Camera-type eye (tissue), 1 donor: ENCODE data around the gene KLK5. TPM values are rescaled to one million over a fixed set of nuclear protein-coding genes. Genes with fewer than 3 reads are reported as not detected.

ENCODE experiments used
- total RNA-seq: library from RNA; depleted of rRNA; stranded (reverse); fragments of >200 nt; gene quantifications from one replicate; pipeline ENCODE4 v1.2.3, GENCODE V29; 2014

KLK5 gene, protein sequence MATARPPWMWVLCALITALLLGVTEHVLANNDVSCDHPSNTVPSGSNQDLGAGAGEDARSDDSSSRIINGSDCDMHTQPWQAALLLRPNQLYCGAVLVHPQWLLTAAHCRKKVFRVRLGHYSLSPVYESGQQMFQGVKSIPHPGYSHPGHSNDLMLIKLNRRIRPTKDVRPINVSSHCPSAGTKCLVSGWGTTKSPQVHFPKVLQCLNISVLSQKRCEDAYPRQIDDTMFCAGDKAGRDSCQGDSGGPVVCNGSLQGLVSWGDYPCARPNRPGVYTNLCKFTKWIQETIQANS
- total RNA-seq, result 0.66 TPM

DNA sequence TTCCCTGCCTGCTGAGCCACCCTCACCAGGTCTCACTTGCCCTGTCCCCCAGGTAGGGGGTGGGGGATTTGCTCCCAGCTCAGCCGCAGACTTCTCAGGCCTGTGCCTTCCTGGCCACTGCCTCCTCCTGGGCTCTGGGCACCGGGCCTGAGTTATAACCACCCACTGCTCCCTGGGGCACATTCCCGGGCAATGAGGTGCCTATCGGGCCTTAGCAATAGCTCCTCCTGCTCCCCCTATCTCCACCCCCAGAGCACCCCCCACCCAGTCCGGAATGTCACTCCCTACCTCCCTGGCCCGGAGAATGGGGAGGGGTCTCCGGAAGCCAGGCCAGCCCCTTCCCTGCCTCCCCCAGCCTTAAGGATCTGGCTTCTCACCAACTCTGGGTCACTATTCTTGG is at the start of gene KLK5:
TSS of gene KLK5 (minus strand) at position 129 of the 400 bp plus-strand sequence. CDS start 381 bp downstream, outside the sequence.

DNA sequence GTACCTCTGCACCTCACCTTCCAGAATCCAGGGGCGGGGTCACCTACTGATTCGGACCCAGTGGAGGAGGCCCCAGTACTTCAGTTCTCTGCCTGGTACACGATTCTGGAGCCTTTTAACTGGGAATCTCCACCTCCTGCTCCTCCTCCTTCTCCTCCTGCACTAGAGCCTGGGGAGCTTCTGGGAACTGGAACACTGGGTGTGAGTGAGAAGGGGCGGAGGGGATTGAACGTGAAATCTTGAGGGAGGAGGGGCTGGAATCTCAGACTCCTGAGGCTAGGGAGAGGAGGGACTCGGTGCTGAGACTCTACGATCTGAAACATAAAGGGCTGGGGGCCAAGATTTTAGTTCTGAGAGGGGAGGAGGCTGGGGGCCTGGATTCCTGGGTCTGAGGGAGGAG is 48.7 kb upstream of the KLK5 start, which contains the start of gene KLK8:
TSS of gene KLK8 (minus strand) at position 90 of the 400 bp plus-strand sequence. CDS start 437 bp downstream, outside the sequence.

DNA sequence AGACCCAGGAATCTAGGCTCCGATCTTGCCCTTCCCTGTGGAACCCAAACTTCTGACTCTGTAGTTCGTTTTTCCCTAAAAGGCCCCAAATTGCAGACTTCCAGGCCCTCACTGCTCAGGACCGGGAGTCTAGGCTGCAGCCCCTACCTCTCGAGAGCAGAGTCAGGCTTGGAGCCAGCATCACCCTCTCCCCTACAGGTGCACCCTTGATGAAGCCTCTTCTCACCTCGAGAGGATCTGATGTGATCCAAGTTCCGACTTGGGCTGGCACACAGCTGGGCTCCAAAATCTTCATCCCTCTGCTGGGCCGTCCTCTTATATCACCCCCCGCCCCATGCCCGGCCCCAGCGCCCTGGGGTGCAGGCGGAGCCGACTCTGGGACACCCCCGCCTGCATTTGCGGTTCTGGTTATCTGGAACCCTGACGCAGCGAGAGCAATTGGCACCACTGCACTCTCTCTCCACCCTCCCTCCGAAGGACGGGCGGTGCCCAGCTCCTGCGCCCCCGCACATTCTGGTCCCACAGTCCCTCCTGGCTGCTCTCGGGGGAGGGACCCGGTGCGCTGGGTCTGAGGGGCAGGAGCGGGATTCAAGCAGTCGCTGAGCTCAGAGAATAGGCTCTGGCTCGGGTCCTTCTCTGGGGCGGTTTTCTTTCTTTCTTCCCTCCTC is 30.9 kb upstream of the KLK5 start, which contains the start of gene KLK7:
TSS of gene KLK7 (minus strand) at position 293 of the 668 bp plus-strand sequence. CDS start 1,518 bp downstream, outside the sequence.

DNA sequence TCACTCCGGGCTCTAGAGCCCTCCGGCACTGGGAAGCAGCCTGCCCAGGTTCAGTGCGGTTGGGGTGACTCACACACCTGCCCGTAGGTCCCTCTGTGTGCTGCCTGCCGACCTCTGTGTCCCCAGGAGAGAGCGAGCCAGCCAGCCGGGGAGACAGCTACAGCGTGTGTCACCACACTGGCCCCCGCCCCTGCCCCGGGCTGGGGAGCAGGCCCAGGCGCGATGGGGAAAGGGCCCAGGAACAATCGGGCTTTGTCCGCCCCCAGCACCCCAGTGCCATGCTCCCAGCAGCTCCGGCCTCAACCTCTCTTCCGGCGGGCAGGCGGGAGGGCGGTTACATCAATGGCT is 16.5 kb upstream of the KLK5 start, which contains the start of gene KLK6:
TSS of gene KLK6 (minus strand) at position 179 of the 348 bp plus-strand sequence. CDS start 1,487 bp downstream, outside the sequence.

DNA sequence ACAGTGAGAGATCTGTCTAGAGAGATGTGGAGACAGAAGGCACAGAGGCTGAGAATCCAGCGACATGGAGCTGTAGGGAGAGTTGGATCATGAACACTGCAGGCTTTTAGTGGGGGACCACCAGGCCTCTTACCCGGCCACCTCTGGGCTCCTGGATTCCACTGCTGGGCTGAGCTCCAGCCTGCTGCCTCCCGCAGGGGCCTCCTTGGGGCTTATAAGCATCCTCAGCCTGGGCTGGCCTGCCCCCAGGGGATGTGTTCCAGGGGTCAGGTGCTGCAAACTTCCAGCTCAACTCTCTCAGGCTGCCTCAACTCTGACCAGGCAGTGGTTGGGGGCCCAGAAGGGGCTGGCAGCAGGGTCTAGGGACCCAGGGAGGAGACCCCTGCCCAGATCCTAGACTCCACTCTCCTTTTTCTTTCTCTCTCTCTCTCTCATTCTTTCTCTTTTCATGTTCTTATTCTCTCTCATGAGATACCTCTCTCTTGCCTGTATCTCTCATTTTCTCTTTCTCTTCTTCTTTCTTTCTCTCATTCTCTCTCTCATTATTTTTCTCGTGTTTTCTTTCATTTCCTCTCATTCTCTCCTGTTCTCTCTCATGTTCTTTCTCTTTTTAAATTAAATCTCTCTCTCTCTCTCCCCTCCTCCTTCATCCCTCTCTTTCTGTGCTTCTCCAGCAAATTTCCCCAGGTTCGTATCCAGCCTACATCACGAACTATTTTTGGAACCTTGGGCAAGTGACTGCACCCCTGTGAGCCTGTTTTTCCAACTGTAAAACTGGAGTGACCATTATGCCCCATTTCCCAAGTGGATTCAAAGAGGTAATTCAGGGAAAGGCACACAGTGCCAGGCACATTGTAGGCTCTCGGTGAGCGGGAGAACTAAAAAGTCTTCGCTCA is 41.4 kb downstream of the KLK5 start, which contains the start of gene KLK4:
TSS of gene KLK4 (minus strand) at position 190 of the 896 bp plus-strand sequence. CDS start 657 bp downstream, outside the sequence.

Other genes with a start within 250 kb of the KLK5 start
- 12.0 TPM for gene SHANK1, start 233.2 kb downstream of the KLK5 start, total RNA-seq
- 38.8 TPM for gene CLEC11A, start 229.7 kb downstream of the KLK5 start, total RNA-seq
- not detected for gene GPR32, start 182.6 kb downstream of the KLK5 start, total RNA-seq
- not detected for gene ACP4, start 162.6 kb downstream of the KLK5 start, total RNA-seq
- not detected for gene KLK1, start 129.3 kb downstream of the KLK5 start, total RNA-seq
- gene KLK15, start 119.5 kb downstream of the KLK5 start, total RNA-seq, result not detected
- not detected for gene KLK3, start 98.1 kb downstream of the KLK5 start, total RNA-seq
- not detected for gene KLK2, start 79.6 kb downstream of the KLK5 start, total RNA-seq
- not detected for gene KLK4, start 41.6 kb downstream of the KLK5 start, total RNA-seq
- not detected for gene KLK6, start 16.6 kb upstream of the KLK5 start, total RNA-seq
- not detected for gene KLK7, start 30.9 kb upstream of the KLK5 start, total RNA-seq
- not detected for gene KLK8, start 48.6 kb upstream of the KLK5 start, total RNA-seq
- 1.9 TPM for gene KLK10, start 66.7 kb upstream of the KLK5 start, total RNA-seq
- gene KLK11, start 73.6 kb upstream of the KLK5 start, total RNA-seq, result 4.7 TPM
- gene KLK12, start 82.0 kb upstream of the KLK5 start, total RNA-seq, result not detected
- not detected for gene KLK13, start 112.1 kb upstream of the KLK5 start, total RNA-seq
- gene KLK14, start 129.8 kb upstream of the KLK5 start, total RNA-seq, result not detected
- 4.0 TPM for gene CTU1, start 155.4 kb upstream of the KLK5 start, total RNA-seq
- 0.99 TPM for gene SIGLEC9, start 171.9 kb upstream of the KLK5 start, total RNA-seq
- gene SIGLEC7, start 189.3 kb upstream of the KLK5 start, total RNA-seq, result 1.2 TPM